DLD1 (cell line): Measurements from ENCODE around the gene ZNF771.
"Not testable (repeated sequence)": the region's sequence is repeated elsewhere in the genome, so short reads cannot be mapped to it uniquely, and the experiment has no call there.

ENCODE experiments used
- in situ Hi-C: cut with HindIII; loops from 2 replicates; pipeline ENCODE4 v1.10.0; 2017; ENCODE audit warnings: low sequenced_read_pairs

The ZNF771 gene

GRCh38 chr16:30374538-30374937 is 32.9 kb upstream of the ZNF771 start, which contains the start of gene MYL11:
TSS of gene MYL11 (plus strand) at chr16:30374802. CDS start at chr16:30374858, 56 bp downstream.
- in situ Hi-C loops, result no loop called here

- in situ Hi-C loops, result no loop called here
Measured at GRCh38 chr16:30375864-30376263, 31.5 kb upstream of the ZNF771 start.

GRCh38 chr16:30376461-30376902 is 30.9 kb upstream of the ZNF771 start:
- in situ Hi-C loops, result no loop called here

- in situ Hi-C loops, result no loop called here
Measured at GRCh38 chr16:30377050-30377811, 30.2 kb upstream of the ZNF771 start.

- in situ Hi-C loops, result no loop called here
Measured at GRCh38 chr16:30377812-30378235, 29.6 kb upstream of the ZNF771 start.

- in situ Hi-C loops, result no loop called here
Measured at GRCh38 chr16:30378236-30379157, 28.9 kb upstream of the ZNF771 start.

- in situ Hi-C loops, result no loop called here
Measured at GRCh38 chr16:30379158-30379783, 28.1 kb upstream of the ZNF771 start.

- in situ Hi-C loops, result no loop called here
Measured at GRCh38 chr16:30380072-30380802, 27.2 kb upstream of the ZNF771 start.

GRCh38 chr16:30380803-30381208 is 26.6 kb upstream of the ZNF771 start:
- in situ Hi-C loops, result no loop called here

GRCh38 chr16:30381291-30382041 is 25.9 kb upstream of the ZNF771 start:
- in situ Hi-C loops, result no loop called here

- in situ Hi-C loops, result no loop called here
Measured at GRCh38 chr16:30382111-30382881, 25.1 kb upstream of the ZNF771 start, which contains the start of gene SEPTIN1. TSS of gene SEPTIN1 (minus strand) at chr16:30382561. CDS start at chr16:30382542, 19 bp downstream.

- in situ Hi-C loops, result no loop called here
Measured at GRCh38 chr16:30383521-30383920, 23.9 kb upstream of the ZNF771 start.

- in situ Hi-C loops, result no loop called here
Measured at GRCh38 chr16:30394592-30395154, 12.7 kb upstream of the ZNF771 start.

GRCh38 chr16:30395155-30395991 is 12.0 kb upstream of the ZNF771 start, which contains the start of gene ZNF48:
TSS of gene ZNF48 (plus strand) at chr16:30395420. CDS start at chr16:30395795, 375 bp downstream.
- in situ Hi-C loops, result no loop called here

- in situ Hi-C loops, result no loop called here
Measured at GRCh38 chr16:30395992-30396585, 11.3 kb upstream of the ZNF771 start.

GRCh38 chr16:30396627-30397026 is 10.8 kb upstream of the ZNF771 start:
- in situ Hi-C loops, result not testable (repeated sequence)

- in situ Hi-C loops, result no loop called here
Measured at GRCh38 chr16:30397056-30397455, 10.3 kb upstream of the ZNF771 start.
